ENCODE results near the gene CABCOCO1.
A peak's percentile ranks its signal among the peaks of the same experiment; 100 is the strongest.

Gene CABCOCO1

DNA sequence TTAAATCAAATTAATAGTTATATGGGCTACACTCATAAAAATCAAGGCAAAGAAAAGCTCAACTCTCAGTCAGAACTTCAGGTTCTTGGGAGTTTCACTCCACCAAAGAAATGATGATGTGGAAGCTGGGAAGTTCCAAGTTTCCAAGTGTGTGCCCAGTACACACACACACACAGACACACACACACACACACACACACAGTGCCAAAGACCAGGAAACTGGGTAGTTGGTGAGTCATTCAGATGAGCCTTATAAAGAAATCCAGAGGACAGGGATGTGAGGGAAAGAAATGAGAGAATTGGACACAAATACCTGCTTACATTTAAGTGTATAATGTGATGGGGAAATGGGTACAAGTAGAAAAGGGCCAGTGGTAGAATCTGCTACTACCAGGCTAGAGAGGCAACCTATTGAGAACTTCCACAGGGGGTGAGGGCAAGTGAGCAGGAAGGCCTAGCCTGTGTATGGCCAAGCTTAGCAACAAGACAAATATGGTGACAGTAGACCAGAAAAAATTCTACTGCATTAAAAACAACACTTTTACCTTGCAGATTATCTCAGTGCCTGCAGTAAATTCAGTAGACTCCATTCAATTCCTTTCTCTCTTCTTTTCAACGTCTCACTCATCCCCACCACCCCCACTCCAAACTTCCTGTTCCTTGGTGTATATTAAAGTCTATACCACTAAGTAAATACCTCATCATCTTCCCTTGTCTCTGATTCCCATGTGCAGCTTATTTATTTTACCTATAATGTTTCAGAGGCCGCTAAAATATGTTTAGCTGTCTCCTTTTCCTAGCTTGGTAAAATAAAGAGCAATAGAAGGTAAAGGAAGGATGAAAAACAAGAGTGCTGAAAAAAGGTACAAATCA is 95.0 kb downstream of the CABCOCO1 start:
- Mint-ChIP-seq H3K4me3 (no peak overlapping the region), H3K4me1 (peaks cover 27% of the 10 kb centered on the region), H3K27me3 (ENCODE audit: low read depth, poor library complexity) (no peaks in the 10 kb centered on the region), H3K27ac (peak overlapping the region; percentile 70), H3K9me3 (no peaks in the 10 kb centered on the region), H3K36me3 (ENCODE audit: low read depth) (no peaks in the 10 kb centered on the region)
- no peak for TF ChIP-seq CTCF (IDR thresholded peaks at IDR 0.05)
- DNase-seq: no peak

GRCh38 chr10:61758433-61758832 is 95.7 kb downstream of the CABCOCO1 start:
- TF ChIP-seq CTCF (IDR thresholded peaks at IDR 0.05): no peak
- Mint-ChIP-seq H3K27me3 (ENCODE audit: low read depth, poor library complexity) (no peaks in the 10 kb centered on the region), H3K27ac (peak overlapping the region; percentile 70), H3K4me3 (no peak overlapping the region), H3K9me3 (no peaks in the 10 kb centered on the region), H3K36me3 (ENCODE audit: low read depth) (no peaks in the 10 kb centered on the region), H3K4me1 (peaks cover 22% of the 10 kb centered on the region)
- no peak for DNase-seq

DNA sequence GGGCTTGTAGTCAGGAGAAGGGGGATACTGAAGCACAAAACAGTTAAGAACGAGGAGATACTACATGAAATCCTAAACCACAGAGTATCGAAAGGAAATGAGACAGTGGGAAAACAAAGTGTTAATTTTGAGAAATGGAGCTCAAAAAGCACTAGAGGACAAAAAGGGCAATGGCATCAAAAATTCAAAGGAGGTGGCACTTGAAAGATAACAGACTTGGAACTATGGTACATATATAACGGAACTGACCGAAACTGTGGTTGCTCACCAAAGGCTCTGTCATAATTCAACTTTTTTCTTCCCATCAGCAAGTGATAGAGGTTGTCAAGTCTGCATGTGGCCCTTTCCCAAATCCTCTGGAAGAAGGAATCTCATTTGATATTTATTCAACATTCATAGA is 97.0 kb downstream of the CABCOCO1 start:
- DNase-seq: no peak

DNA sequence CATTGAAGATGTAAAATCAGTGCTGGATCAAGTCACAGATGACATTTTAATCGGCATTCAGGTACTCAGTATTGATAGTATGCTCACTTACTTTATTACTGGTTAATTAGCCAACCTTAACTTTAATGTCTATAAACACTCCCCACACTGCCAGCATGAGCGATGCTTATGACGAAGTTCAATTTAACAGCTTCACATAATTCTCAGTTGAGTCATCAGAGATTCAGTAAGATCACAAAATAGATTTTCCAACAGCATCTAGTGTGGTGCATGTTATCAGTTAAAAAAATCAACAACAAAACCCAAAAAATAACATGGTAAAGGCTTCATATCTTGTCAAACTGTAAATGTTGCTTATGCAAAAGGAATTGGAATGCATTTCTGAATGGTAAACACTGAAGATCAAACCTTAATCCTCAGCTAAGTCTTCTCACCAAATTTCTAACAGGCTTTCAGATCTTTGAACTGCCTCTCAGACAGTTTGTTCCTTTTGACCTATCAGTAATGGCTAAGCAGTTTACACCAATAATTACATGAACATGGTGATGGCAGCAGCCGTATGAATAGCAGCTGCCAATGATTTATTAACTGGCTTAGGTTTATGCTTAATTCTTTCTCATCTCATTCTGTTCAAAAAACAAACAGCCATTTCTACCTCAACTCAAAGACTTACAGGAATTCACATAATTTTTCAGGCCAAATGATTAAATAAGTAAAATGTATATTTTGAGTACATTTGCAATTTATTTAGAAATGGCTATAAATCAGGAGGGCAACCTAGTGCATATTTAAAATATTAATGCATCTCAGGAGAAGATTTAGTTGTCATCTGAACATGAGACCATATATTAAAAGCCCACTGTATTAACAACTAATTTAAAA is 98.5 kb downstream of the CABCOCO1 start:
- H3K4me3 Mint-ChIP-seq: no peak overlapping the region
- no peak overlapping the region for H3K27ac Mint-ChIP-seq
- H3K4me1 Mint-ChIP-seq: peaks cover 9% of the 10 kb centered on the region
- no peaks in the 10 kb centered on the region for H3K9me3 Mint-ChIP-seq
- TF ChIP-seq CTCF (IDR thresholded peaks at IDR 0.05): no peak
- H3K36me3 Mint-ChIP-seq (ENCODE audit: low read depth): no peaks in the 10 kb centered on the region
- DNase-seq: no peak
- H3K27me3 Mint-ChIP-seq (ENCODE audit: low read depth, poor library complexity): no peaks in the 10 kb centered on the region

More for the DNA sequence above, 97.0 kb downstream of the CABCOCO1 start:
- Mint-ChIP-seq H3K36me3 (ENCODE audit: low read depth) (no peaks in the 10 kb centered on the region), H3K4me3 (no peak overlapping the region), H3K9me3 (no peaks in the 10 kb centered on the region), H3K4me1 (peaks cover 11% of the 10 kb centered on the region), H3K27me3 (ENCODE audit: low read depth, poor library complexity) (no peaks in the 10 kb centered on the region), H3K27ac (no peak overlapping the region)
- TF ChIP-seq CTCF (IDR thresholded peaks at IDR 0.05): no peak

DNA sequence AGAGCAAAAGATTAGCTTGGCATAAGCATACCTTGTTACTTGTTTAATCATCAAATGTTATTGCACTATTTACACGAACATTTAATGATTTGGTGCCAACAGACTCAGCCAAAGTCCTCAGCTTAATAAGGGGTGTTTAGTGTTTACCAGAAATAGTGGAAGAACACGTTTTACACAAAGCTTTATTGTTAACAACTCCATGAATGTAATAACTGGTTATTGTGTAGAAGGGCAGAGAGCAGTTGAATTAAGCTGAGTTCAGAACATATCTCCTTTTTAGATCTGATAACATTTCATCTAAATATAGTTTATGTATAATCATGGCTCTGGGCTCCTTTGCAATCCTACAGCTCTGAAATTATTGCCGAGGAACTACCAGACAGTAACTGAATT is 99.1 kb downstream of the CABCOCO1 start:
- no peak for TF ChIP-seq CTCF (IDR thresholded peaks at IDR 0.05)
- H3K9me3 Mint-ChIP-seq: no peaks in the 10 kb centered on the region
- no peaks in the 10 kb centered on the region for H3K36me3 Mint-ChIP-seq (ENCODE audit: low read depth)
- H3K27me3 Mint-ChIP-seq (ENCODE audit: low read depth, poor library complexity): no peaks in the 10 kb centered on the region
- peaks cover 9% of the 10 kb centered on the region for H3K4me1 Mint-ChIP-seq
- DNase-seq: no peak
- H3K4me3 Mint-ChIP-seq: no peak overlapping the region
- H3K27ac Mint-ChIP-seq: no peak overlapping the region

Data from nephron progenitor cell (in vitro differentiated cells).